Globus pallidus (tissue), 1 donor: Measurements from ENCODE around the gene EPB41L5.
"Not testable (repeated sequence)": the region's sequence is repeated elsewhere in the genome, so short reads cannot be mapped to it uniquely, and the experiment has no call there.

Experiments used
- DNase-seq: peaks from one replicate; pipeline ENCODE4 v3.0.0-alpha.2; 2015; ENCODE audit warnings: low spot score

Gene EPB41L5

GRCh38 chr2:120100627-120101026 lies 87.8 kb downstream of the EPB41L5 start:
- no peak for DNase-seq

- no peak for DNase-seq
These were observed 91.0 kb downstream of the EPB41L5 start for GRCh38 chr2:120103723-120104467.

GRCh38 chr2:120104772-120105171 lies 91.9 kb downstream of the EPB41L5 start:
- no peak for DNase-seq

- DNase-seq: no peak
These were observed 92.5 kb downstream of the EPB41L5 start for GRCh38 chr2:120105360-120105759.

GRCh38 chr2:120108049-120108448 lies 95.2 kb downstream of the EPB41L5 start:
- no peak for DNase-seq

GRCh38 chr2:120108749-120109148 lies 95.9 kb downstream of the EPB41L5 start:
- no peak for DNase-seq

GRCh38 chr2:120109186-120110061 lies 96.5 kb downstream of the EPB41L5 start:
- DNase-seq: peak; percentile 35

GRCh38 chr2:120110062-120110362 lies 97.1 kb downstream of the EPB41L5 start:
- DNase-seq: no peak

GRCh38 chr2:120110507-120110906 lies 97.6 kb downstream of the EPB41L5 start:
- no peak for DNase-seq

- DNase-seq: no peak
These were observed 98.3 kb downstream of the EPB41L5 start for GRCh38 chr2:120111193-120111592.

GRCh38 chr2:120118018-120118417 lies 105.1 kb downstream of the EPB41L5 start:
- DNase-seq: no peak

- no peak for DNase-seq
These were observed 105.6 kb downstream of the EPB41L5 start for GRCh38 chr2:120118471-120118870.

- not testable (repeated sequence) for DNase-seq
These were observed 108.5 kb downstream of the EPB41L5 start for GRCh38 chr2:120121337-120121736.

- no peak for DNase-seq
These were observed 110.2 kb downstream of the EPB41L5 start for GRCh38 chr2:120123090-120123489.

GRCh38 chr2:120125195-120125594 lies 112.3 kb downstream of the EPB41L5 start:
- DNase-seq: no peak

GRCh38 chr2:120128216-120128615 lies 115.3 kb downstream of the EPB41L5 start:
- no peak for DNase-seq

- DNase-seq: no peak
These were observed 119.3 kb downstream of the EPB41L5 start for GRCh38 chr2:120132190-120132589.

- no peak for DNase-seq
These were observed 119.8 kb downstream of the EPB41L5 start for GRCh38 chr2:120132691-120133090.

GRCh38 chr2:120133572-120134244 lies 120.8 kb downstream of the EPB41L5 start:
- no peak for DNase-seq

GRCh38 chr2:120134263-120134662 lies 121.4 kb downstream of the EPB41L5 start:
- DNase-seq: no peak

GRCh38 chr2:120135013-120135412 lies 122.1 kb downstream of the EPB41L5 start:
- not testable (repeated sequence) for DNase-seq

GRCh38 chr2:120140866-120141265 lies 128.0 kb downstream of the EPB41L5 start:
- no peak for DNase-seq
